Activated CD4-positive, alpha-beta T cell treated with anti-CD3 and anti-CD28 coated beads, Interleukin-2, amount 50 U/mL, for 4 hours (primary cell): ENCODE data around the gene WDR54.
A peak's percentile ranks its signal among the peaks of the same experiment; 100 is the strongest.
"Not testable (repeated sequence)": the region's sequence is repeated elsewhere in the genome, so short reads cannot be mapped to it uniquely, and the experiment has no call there.

Experiments
- DNase-seq, 2 experiments: peaks; one replicate each; pipeline ENCODE4 v3.0.0-alpha.2; 2020

WDR54 gene

DNA sequence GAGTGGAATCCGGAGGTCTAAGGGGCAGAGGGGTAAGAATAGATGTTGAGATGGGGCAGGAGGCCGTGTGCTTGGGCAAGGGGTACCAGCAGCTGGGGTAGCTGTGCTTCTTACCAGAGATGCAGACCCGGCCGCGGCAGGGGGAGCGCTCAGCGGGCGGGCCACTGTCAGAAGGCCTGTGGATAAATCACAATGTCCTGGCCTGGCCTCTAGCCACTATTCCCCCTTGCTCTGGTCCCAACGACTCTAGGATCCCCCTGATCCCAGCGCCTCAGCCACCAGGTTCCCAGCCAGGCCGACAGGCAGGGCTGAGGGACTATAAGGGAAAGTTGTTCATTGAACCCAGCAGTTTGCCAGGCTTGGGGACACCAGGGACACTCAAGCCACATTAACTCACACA lies 9.0 kb downstream of the WDR54 start:
- DNase-seq, result no peak

- no peak for DNase-seq
These were observed 14.7 kb downstream of the WDR54 start for GRCh38 chr2:74436111-74436805.

DNA sequence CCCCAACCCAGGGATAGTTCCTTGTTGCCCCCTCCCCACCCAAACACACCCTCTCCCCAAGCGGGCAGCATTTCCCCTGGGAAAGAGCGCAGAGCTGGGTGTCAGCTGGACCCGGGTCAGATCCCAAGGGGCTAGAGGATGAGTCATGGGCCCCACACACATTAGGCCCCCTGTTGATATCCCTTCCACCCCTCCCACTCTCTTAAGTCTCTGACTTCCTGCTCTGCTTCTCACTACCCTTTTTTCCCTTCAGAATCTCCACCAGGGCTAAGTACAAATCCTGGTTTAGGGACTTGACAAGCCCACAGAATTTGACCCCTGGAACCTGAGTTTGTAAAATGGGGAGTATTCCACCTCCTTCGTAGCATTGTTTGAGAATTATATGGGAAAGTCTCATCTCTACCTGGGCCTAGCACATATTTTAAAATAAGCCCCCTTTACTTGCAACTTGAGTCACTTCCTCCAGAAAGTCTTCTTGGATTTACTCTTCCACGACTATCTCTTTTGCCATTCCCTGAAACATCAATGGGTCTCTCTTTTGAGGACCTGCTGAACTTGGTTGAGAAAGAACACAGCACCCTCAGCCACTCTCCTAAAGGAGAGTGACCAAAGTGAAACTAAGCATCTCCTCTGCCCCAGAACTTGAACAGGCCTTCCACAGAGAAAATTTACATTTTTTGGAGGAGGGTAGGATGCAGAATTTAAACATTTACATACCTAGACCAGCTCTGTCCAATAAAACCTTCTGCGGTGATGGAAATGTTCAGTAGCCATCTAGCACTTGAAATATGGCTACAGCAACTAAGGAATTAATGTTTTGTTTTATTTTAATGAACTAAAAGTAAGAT lies 15.5 kb downstream of the WDR54 start:
- DNase-seq, result no peak

- no peak for DNase-seq
These were observed 16.7 kb downstream of the WDR54 start for GRCh38 chr2:74438248-74438647.

DNA sequence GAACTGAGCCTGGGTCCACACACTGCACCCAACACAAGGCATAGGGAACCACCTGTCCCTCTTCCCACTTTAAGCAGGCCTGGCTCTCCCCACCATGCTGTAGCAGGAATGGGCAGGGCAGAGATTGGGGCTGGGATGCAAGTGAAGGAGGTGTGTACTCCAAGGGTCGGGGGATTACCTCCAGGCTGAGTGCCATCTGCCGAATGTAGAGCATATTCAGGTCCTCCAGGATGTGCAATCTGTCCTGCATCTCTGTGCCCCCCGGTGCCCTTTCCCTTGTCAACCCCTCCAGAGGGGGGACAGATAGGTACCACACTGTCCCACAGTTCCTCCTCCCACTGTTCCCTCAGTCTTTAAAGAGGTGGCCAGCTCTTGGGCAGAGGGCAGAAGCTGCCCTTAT lies 17.8 kb downstream of the WDR54 start:
- no peak for DNase-seq

DNA sequence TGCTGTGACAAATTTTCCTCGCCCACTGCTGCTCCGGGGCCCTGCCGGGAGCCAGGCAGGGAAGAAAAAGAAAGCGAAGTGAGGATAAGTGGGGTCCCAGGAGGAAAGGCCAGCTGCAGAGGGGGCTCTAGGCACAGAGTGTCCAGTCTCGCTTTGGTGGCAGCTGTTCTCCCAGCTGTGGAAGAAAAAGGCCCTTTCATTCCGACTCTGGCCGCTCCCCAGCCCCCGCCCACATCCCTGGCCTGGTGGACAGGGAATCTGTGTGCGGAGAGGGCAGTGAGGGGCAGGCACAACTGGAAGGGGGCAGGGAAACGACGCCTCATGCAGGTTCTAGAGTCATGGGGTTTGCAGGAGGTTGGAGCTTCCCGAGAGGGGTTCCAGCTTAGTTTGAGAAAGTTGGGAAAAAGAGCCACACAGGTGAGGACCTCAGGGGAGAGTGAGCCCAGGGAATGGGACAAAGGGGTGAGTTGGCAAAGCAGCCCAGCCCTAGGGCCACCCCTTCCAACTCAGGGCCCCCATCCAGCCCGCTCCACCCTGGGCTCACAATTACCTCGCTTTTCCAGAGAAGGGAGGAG lies 18.4 kb downstream of the WDR54 start:
- no peak for DNase-seq

GRCh38 chr2:74440378-74441169 lies 19.0 kb downstream of the WDR54 start:
- no peak for DNase-seq

GRCh38 chr2:74441170-74441689 lies 19.7 kb downstream of the WDR54 start:
- DNase-seq, result no peak

- DNase-seq, result no peak
These were observed 20.4 kb downstream of the WDR54 start, which contains the start of gene RTKN for GRCh38 chr2:74441690-74442482. Gene RTKN (minus strand): TSS chr2:74441937. CDS start chr2:74441816, 121 bp downstream.

- not testable (repeated sequence) for DNase-seq
These were observed 21.2 kb downstream of the WDR54 start for GRCh38 chr2:74442483-74443297.

GRCh38 chr2:74444498-74445318 lies 23.2 kb downstream of the WDR54 start:
- DNase-seq, result no peak

DNA sequence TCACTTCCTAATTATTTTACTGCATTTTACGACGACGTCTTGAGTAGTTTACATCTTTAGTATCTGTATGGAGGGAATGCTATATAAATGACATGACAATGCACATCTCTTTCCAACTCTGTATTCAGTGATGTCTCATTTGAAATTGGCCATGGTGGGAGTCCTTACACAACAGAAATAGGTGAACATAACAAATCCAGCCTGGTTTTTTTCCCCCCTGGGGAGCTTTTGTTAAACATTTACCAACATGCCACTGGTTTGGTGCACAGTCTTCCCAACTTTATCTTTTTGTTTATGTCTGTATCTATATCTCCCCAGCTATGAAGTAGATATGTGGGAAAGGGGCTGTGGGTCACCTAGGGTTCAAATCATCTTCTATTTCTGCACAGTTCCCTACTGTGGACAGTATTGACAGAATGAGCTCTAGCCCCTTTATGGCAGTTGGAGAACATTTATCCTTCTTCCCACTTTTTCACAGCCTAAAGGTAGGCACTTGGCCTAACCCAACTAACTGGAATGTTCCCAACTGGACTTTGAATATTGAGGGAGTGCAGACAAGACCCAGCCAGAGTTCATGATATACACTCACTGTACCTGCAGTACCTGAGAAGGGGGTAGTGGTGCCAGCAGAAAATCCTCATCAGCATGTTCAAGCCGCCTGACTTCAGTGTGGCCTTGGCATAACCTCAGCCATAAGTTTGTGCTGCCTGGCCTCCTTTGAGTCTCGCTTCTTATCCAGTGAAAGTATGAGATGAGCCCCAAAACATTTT lies 25.9 kb downstream of the WDR54 start:
- DNase-seq, result no peak

DNA sequence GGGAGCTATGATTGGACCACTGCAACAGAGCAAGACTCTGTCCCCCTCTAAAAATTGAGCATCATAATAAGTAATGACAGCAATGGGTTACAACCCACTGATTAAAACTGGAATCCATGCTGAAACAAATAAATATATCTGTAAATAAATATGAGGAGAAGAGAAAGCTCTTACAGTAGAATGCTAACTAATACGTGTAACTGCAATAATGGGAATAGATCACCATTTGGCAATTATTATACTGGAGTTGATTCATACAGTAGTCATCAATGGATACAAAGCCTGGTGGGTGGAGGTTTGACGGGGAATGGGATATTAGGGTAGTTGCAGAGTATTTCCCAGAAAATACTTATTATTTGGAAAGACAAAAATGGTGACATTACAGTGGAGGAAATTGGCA lies 27.2 kb downstream of the WDR54 start:
- DNase-seq, result no peak

GRCh38 chr2:74450570-74451190 lies 29.1 kb downstream of the WDR54 start:
- no peak for DNase-seq

- peak; percentile 96 to 97 for DNase-seq
These were observed 33.4 kb downstream of the WDR54 start, which contains the start of gene INO80B for GRCh38 chr2:74454654-74455511. Gene INO80B (plus strand): TSS chr2:74455087. CDS start chr2:74455117, 30 bp downstream.

DNA sequence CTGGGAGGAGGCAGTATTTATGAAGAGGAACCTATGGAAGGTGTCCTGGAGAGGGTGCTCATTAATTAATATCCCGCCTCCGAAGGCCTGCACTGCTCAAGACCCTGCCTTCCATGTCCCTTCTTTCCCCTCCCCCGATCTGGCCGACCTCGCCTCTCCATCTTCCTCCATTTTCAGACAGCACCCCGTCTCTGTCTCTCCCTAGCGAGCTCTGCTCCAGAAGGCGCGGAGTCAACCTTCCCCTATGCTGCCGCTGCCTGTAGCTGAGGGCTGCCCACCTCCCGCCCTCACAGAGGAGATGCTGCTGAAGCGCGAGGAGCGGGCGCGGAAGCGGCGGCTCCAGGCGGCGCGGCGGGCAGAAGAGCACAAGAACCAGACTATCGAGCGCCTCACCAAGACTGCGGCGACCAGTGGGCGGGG lies 35.6 kb downstream of the WDR54 start:
- no peak for DNase-seq

DNA sequence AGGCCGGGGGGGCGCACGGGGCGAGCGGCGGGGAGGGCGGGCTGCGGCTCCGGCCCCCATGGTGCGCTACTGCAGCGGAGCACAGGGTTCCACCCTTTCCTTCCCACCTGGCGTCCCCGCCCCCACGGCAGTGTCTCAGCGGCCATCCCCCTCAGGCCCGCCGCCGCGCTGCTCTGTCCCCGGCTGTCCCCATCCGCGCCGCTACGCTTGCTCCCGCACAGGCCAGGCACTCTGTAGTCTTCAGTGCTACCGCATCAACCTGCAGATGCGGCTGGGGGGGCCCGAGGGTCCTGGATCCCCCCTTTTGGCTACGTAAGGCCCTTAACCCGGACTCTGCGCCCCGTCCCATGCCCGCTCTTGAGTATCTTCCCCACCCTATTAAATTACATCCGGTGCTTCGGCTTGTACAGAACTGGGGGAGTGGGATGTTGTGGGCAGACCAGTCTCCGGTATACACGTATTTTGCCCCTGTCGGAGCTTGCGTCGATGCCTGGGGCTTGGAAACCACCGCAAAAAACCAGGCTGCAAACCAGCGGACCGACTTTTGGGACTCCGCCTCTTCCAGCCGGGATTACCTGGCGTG lies 36.1 kb downstream of the WDR54 start:
- DNase-seq, result peak; percentile 75 to 78
